Mesenchymal stem cell (in vitro differentiated cells and primary cell): ENCODE results near the gene SCAPER.

Experiments
- DNase-seq: peaks from one replicate; pipeline ENCODE4 v3.0.0-alpha.2; 2013
- H2AFZ ChIP-seq: one replicate; pipeline ENCODE4 v1.6.1; 2013; ENCODE audit warnings: low read depth, mild to moderate bottlenecking, control low read depth, inconsistent platforms, low read length, moderate library complexity
- H2AK5ac ChIP-seq: 2 replicates; pipeline ENCODE4 v1.6.1; 2013; ENCODE audit warnings: low read length, moderate library complexity, mild to moderate bottlenecking, inconsistent platforms; ENCODE audit not compliant: severe bottlenecking
- H2BK120ac ChIP-seq: one replicate; pipeline ENCODE4 v1.6.1; 2013; ENCODE audit warnings: low read depth, mild to moderate bottlenecking, inconsistent platforms, low read length, moderate library complexity
- H2BK12ac ChIP-seq, 2 experiments: one replicate each; pipeline ENCODE4 v1.6.1; 2013; ENCODE audit warnings: inconsistent platforms in 2 of 2, low read length in 2 of 2, mild to moderate bottlenecking in 2 of 2, moderate library complexity in 2 of 2, control low read depth in 1 of 2
- H2BK15ac ChIP-seq: one replicate; pipeline ENCODE4 v1.6.1; 2013; ENCODE audit warnings: mild to moderate bottlenecking, low read depth, inconsistent platforms; ENCODE audit not compliant: poor library complexity, severe bottlenecking
- H2BK5ac ChIP-seq: 2 replicates; pipeline ENCODE4 v1.6.1; 2013; ENCODE audit warnings: low read depth, mild to moderate bottlenecking, low read length, control low read depth, inconsistent platforms; ENCODE audit not compliant: poor library complexity, severe bottlenecking
- H3K14ac ChIP-seq, 2 experiments: one replicate each; pipeline ENCODE4 v1.6.1; 2013; ENCODE audit warnings: inconsistent platforms in 2 of 2, low read length in 2 of 2, control low read depth in 1 of 2, mild to moderate bottlenecking in 1 of 2, moderate library complexity in 1 of 2
- H3K18ac ChIP-seq, 2 experiments: one replicate each; pipeline ENCODE4 v1.6.1; 2013; ENCODE audit warnings: inconsistent platforms in 2 of 2, low read length in 2 of 2, control low read depth in 1 of 2, low read depth in 1 of 2, mild to moderate bottlenecking in 1 of 2
- H3K23ac ChIP-seq, 2 experiments: one replicate each; pipeline ENCODE4 v1.6.1; 2013; ENCODE audit warnings: inconsistent platforms in 2 of 2, low read length in 2 of 2, mild to moderate bottlenecking in 2 of 2, moderate library complexity in 2 of 2, control low read depth in 1 of 2
- H3K27ac ChIP-seq: 2 replicates; pipeline ENCODE4 v1.5.1; 2013; ENCODE audit warnings: mild to moderate bottlenecking, moderate library complexity, low read length, control low read depth, inconsistent platforms; ENCODE audit not compliant: poor library complexity, severe bottlenecking
- H3K27me3 ChIP-seq, 2 experiments: 2 replicates each; pipeline versions ENCODE4 v1.6.1 to v1.7.0; 2013; ENCODE audit warnings: low read length in 2 of 2, mild to moderate bottlenecking in 2 of 2, moderate library complexity in 2 of 2, control low read depth in 1 of 2, inconsistent platforms in 1 of 2; ENCODE audit not compliant: control insufficient read depth in 1 of 2, insufficient read depth in 1 of 2
- H3K36me3 ChIP-seq, 2 experiments: 2 replicates each; pipeline versions ENCODE4 v1.6.1 to v1.7.0; 2013; ENCODE audit warnings: low read length in 2 of 2, control low read depth in 1 of 2, inconsistent platforms in 1 of 2, low read depth in 1 of 2, mild to moderate bottlenecking in 1 of 2; ENCODE audit not compliant: insufficient read depth in 2 of 2, control insufficient read depth in 1 of 2
- H3K4ac ChIP-seq, 2 experiments: one replicate each; pipeline ENCODE4 v1.6.1; 2013; ENCODE audit warnings: inconsistent platforms in 2 of 2, low read length in 2 of 2, mild to moderate bottlenecking in 2 of 2, moderate library complexity in 2 of 2, control low read depth in 1 of 2, low read depth in 1 of 2
- H3K4me1 ChIP-seq: 2 replicates; pipeline ENCODE4 v1.6.1; 2013; ENCODE audit warnings: low read depth, low read length, control low read depth; ENCODE audit not compliant: control insufficient read depth, insufficient read depth
- H3K4me2 ChIP-seq: 2 replicates; pipeline ENCODE4 v1.6.1; 2013; ENCODE audit warnings: low read length, mild to moderate bottlenecking, inconsistent platforms; ENCODE audit not compliant: poor library complexity, severe bottlenecking
- H3K4me3 ChIP-seq, 2 experiments: 2 replicates each; pipeline versions ENCODE4 v1.5.1 to v1.7.0; 2013; ENCODE audit warnings: low read length in 2 of 2, mild to moderate bottlenecking in 2 of 2, control low read depth in 1 of 2, low read depth in 1 of 2; ENCODE audit not compliant: insufficient read depth in 1 of 2
- H3K79me1 ChIP-seq: replicated peaks from 2 replicates; pipeline ENCODE4 v1.6.1; 2013; ENCODE audit warnings: mild to moderate bottlenecking, control low read depth, low read length, inconsistent platforms; ENCODE audit not compliant: poor library complexity, severe bottlenecking
- H3K9ac ChIP-seq: 2 replicates; pipeline ENCODE4 v1.7.0; 2013; ENCODE audit warnings: mild to moderate bottlenecking, low read length, moderate library complexity
- H3K9me3 ChIP-seq: 2 replicates; pipeline ENCODE4 v1.7.0; 2013; ENCODE audit warnings: mild to moderate bottlenecking, low read length; ENCODE audit not compliant: control insufficient read depth
- H4K8ac ChIP-seq: one replicate; pipeline ENCODE4 v1.6.1; 2013; ENCODE audit warnings: inconsistent platforms, mild to moderate bottlenecking, low read length, moderate library complexity
- H4K91ac ChIP-seq: one replicate; pipeline ENCODE4 v1.6.1; 2013; ENCODE audit warnings: mild to moderate bottlenecking, low read length, inconsistent platforms
- WGBS: methylation state at CpG from one replicate; pipeline ENCODE4 v1.1.7; 2013; ENCODE audit warnings: mixed read lengths; 5-methylcytosine and 5-hydroxymethylcytosine counted together

SCAPER gene

DNA sequence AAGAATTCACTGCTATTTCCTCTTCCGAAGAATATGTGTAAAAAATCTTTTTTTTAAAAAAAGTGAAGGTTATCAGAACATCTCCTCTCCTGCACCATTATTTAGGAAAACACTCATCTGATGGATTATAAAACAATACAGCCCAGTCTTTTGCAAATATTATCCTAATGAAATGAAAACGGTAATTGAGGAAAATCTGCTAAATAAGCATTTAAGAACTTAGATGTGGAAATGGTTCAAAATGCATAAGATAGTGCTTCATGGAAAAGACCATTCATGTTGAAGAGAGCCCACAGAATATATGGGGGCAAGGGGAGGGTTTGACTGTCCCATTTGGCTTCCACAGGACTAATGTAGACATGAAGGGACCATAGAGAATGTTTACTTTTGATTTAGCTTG is 520.7 kb downstream of the SCAPER start:
- H3K4me3 ChIP-seq, result no peak overlapping the region
- DNase-seq, result no peak
- H3K79me1 ChIP-seq, result no peaks in the 10 kb centered on the region
- no peak overlapping the region for H2BK120ac ChIP-seq
- WGBS, result 100% methylated on average over 1 of the region's 2 CpGs
- H3K27ac ChIP-seq, result no peak overlapping the region
- no peak overlapping the region for H2BK12ac ChIP-seq
- H3K36me3 ChIP-seq, result no peaks in the 10 kb centered on the region
- H2BK5ac ChIP-seq, result no peak overlapping the region
- H3K14ac ChIP-seq, result no peak overlapping the region
- H4K8ac ChIP-seq, result no peak overlapping the region
- H4K91ac ChIP-seq, result no peak overlapping the region
- H2BK15ac ChIP-seq, result no peak overlapping the region
- H2AFZ ChIP-seq, result no peak overlapping the region
- H2AK5ac ChIP-seq, result no peak overlapping the region
- no peaks in the 10 kb centered on the region for H3K27me3 ChIP-seq
- no peak overlapping the region for H3K4ac ChIP-seq
- no peak overlapping the region for H3K23ac ChIP-seq
- no peak overlapping the region for H3K4me2 ChIP-seq
- no peak overlapping the region for H3K18ac ChIP-seq
- no peaks in the 10 kb centered on the region for H3K9me3 ChIP-seq
- H3K9ac ChIP-seq, result no peak overlapping the region
- H3K4me1 ChIP-seq, result no peaks in the 10 kb centered on the region

DNA sequence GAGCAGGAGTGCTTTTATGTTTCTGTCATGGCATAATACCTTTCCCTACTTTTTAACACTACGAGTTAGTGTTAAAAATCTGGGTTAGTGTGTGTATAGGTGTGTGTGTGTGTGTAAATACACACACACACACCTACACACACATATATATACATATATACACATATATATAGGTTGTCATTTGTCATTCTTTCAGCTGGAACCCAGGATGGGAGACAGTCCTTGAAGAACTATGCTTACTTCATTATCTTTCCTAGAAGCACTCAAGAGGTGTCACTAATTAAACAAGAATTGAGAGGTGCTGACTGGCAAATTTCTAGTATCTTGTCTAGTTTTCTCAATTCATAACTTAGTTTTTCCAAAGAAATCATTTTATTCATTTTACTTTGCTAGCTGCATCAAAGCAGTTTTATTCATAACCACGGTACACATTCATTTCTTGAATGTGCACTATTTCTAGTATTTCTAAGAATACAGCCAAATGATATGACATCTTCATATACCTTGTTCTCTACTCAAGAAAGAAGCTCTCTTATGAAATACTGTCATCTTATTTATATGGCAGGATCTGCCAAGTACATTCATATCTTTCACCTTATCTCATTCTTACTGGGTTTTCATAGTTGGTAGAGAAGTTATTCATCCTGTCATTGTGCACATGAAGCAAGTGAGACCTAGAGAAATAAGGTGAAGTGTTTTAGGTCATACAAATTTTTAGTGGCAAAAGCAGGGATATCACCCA is 522.0 kb downstream of the SCAPER start:
- Histone ChIP-seq H4K91ac (no peak overlapping the region), H3K4me1 (no peaks in the 10 kb centered on the region), H2BK15ac (no peak overlapping the region), H3K9ac (no peak overlapping the region), H3K4ac (no peak overlapping the region), H3K36me3 (no peaks in the 10 kb centered on the region), H3K79me1 (no peaks in the 10 kb centered on the region), H2AK5ac (no peak overlapping the region), H3K4me2 (no peak overlapping the region), H3K4me3 (no peak overlapping the region), H2AFZ (no peak overlapping the region), H2BK120ac (no peak overlapping the region), H2BK5ac (no peak overlapping the region), H4K8ac (no peak overlapping the region), H3K27me3 (no peaks in the 10 kb centered on the region), H3K23ac (no peak overlapping the region), H3K14ac (no peak overlapping the region), H3K27ac (no peak overlapping the region), H3K9me3 (no peaks in the 10 kb centered on the region), H2BK12ac (no peak overlapping the region), H3K18ac (no peak overlapping the region)
- 100% methylated on average over 1 of the region's 2 CpGs for WGBS
- DNase-seq, result no peak

DNA sequence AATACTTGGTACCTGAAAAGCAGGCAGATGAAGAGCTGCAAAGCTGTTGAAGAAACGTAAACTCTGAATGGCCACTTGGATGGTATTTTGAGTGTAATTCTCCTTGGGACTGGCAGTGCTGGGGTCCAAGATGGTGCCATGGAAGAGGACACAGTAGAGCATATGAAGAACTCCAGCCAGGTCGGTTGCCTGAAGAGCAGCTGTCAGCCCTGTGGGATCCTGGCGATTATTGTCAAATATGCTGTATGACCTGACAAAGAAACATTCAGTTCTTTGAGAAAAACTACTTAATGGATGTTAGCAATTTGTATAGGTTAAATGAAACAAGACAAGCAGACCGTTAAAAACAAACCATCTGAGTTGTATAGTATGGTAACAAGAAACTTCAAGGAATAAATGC is 523.8 kb downstream of the SCAPER start:
- Histone ChIP-seq H2AFZ (no peak overlapping the region), H2AK5ac (no peak overlapping the region), H3K36me3 (no peaks in the 10 kb centered on the region), H3K27me3 (no peaks in the 10 kb centered on the region), H3K9me3 (no peaks in the 10 kb centered on the region), H2BK15ac (no peak overlapping the region), H3K79me1 (no peaks in the 10 kb centered on the region), H3K4ac (no peak overlapping the region), H3K27ac (no peak overlapping the region), H3K23ac (no peak overlapping the region), H3K18ac (no peak overlapping the region), H4K91ac (no peak overlapping the region), H2BK12ac (no peak overlapping the region), H2BK5ac (no peak overlapping the region), H3K4me1 (no peaks in the 10 kb centered on the region), H4K8ac (no peak overlapping the region), H3K9ac (no peak overlapping the region), H3K4me3 (no peak overlapping the region), H2BK120ac (no peak overlapping the region), H3K4me2 (no peak overlapping the region), H3K14ac (no peak overlapping the region)
- DNase-seq, result no peak
- WGBS, result 96% methylated on average over 4 of the region's 4 CpGs

DNA sequence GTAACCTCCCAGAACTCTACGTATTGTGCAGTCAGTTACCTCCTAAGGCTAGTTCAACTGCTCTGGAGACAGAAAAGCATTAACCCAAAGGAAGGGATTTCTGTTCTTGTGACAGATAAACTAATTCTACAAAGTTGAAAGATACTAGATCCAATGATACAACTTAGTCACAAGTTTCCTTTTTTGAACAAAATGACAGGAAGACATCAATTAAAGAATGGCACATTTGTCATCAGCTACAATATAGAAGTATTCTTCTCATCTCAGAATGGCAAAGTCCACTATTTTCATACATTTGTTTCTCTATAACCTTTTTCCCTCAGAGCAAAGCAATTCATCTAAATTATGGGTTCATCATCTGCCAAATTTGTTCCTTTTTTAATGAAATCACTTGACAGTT is 524.9 kb downstream of the SCAPER start:
- no peak overlapping the region for H3K14ac ChIP-seq
- no peaks in the 10 kb centered on the region for H3K79me1 ChIP-seq
- H3K9ac ChIP-seq, result no peak overlapping the region
- H2BK15ac ChIP-seq, result no peak overlapping the region
- H3K27me3 ChIP-seq, result no peaks in the 10 kb centered on the region
- H2AFZ ChIP-seq, result no peak overlapping the region
- H4K8ac ChIP-seq, result no peak overlapping the region
- no peak overlapping the region for H3K27ac ChIP-seq
- H3K9me3 ChIP-seq, result no peaks in the 10 kb centered on the region
- H3K18ac ChIP-seq, result no peak overlapping the region
- H3K23ac ChIP-seq, result no peak overlapping the region
- H3K4me2 ChIP-seq, result no peak overlapping the region
- DNase-seq, result peak; percentile 5
- no peaks in the 10 kb centered on the region for H3K36me3 ChIP-seq
- H3K4me3 ChIP-seq, result no peak overlapping the region
- no peak overlapping the region for H2BK12ac ChIP-seq
- 100% methylated on average over 1 of the region's 1 CpG for WGBS
- H2BK5ac ChIP-seq, result no peak overlapping the region
- no peak overlapping the region for H2BK120ac ChIP-seq
- no peak overlapping the region for H4K91ac ChIP-seq
- H3K4ac ChIP-seq, result no peak overlapping the region
- no peak overlapping the region for H2AK5ac ChIP-seq
- peaks cover 2% of the 10 kb centered on the region for H3K4me1 ChIP-seq
